Esophagus squamous epithelium (tissue), 5 donors: ENCODE results near the gene WRAP73. TPM values are rescaled to one million over a fixed set of nuclear protein-coding genes. Genes with fewer than 3 reads are reported as not detected.

Experiments used
- DNase-seq: peaks from one replicate; lab custom pipeline; 2025; lab: John Stamatoyannopoulos, UW
- H3K27ac ChIP-seq, 4 donors: fragments of 200-600 bp; sonication (generic); one replicate each; pipeline ENCODE4 v1.5.1; 2016 to 2019; ENCODE audit warnings: mild to moderate bottlenecking in 1 of 4
- H3K27me3 ChIP-seq, 4 donors: fragments of 200-600 bp; sonication (generic); 1 replicate in 3 of 4; 2 replicates in 1 of 4; pipeline versions ENCODE4 v1.5.1 to v1.6.0; 2017 to 2021; ENCODE audit warnings: antibody characterized with exemption in 1 of 4
- H3K36me3 ChIP-seq, 3 donors: fragments of 200-600 bp; sonication (generic); one replicate each; pipeline ENCODE4 v1.5.1; 2016 to 2019
- H3K4me1 ChIP-seq, 3 donors: fragments of 200-600 bp; sonication (generic); one replicate each; pipeline ENCODE4 v1.5.1; 2017 to 2019
- H3K4me3 ChIP-seq, 4 donors: fragments of 200-600 bp; sonication (generic); 1 replicate in 3 of 4; 2 replicates in 1 of 4; pipeline ENCODE4 v1.5.1; 2016 to 2019; ENCODE audit warnings: mild to moderate bottlenecking in 2 of 4, moderate library complexity in 1 of 4
- H3K9me3 ChIP-seq, 3 donors: fragments of 200-600 bp; sonication (generic); one replicate each; pipeline ENCODE4 v1.5.1; 2016 to 2019
- CTCF ChIP-seq, 6 experiments: fragments of 450-650 bp in 4 of 6; fragments of 200-600 bp in 2 of 6; sonication (generic) in 2 of 6; IDR thresholded peaks; one replicate each; pipeline ENCODE4 v1.5.1; 2016 to 2019; ENCODE audit warnings: antibody characterized with exemption in 6 of 6, mild to moderate bottlenecking in 4 of 6, moderate library complexity in 4 of 6
- POLR2A ChIP-seq, 4 donors: fragments of 450-650 bp; IDR thresholded peaks; one replicate each; pipeline ENCODE4 v1.6.1; 2017; ENCODE audit warnings: antibody characterized with exemption in 4 of 4, mild to moderate bottlenecking in 4 of 4, moderate library complexity in 3 of 4
- WGBS, 2 donors: methylation state at CpG; one replicate each; pipeline ENCODE4 v1.1.5; 2018; 5-methylcytosine and 5-hydroxymethylcytosine counted together
- intact Hi-C: fragments of 100-400 bp; cut with DNase I; formaldehyde crosslinking; loops from one replicate; pipeline ENCODE4 v1.15.0; 2022
- total RNA-seq, 4 donors: library from RNA; depleted of rRNA; stranded (reverse); fragments of >200 nt; gene quantifications; one replicate each; pipeline ENCODE4 v1.1.0, GENCODE V29; 2016
- donor health status: DM: yes; HTN: yes; CAD: no.

The WRAP73 gene
- total RNA-seq, 4 donors from 2014 or later, result 7.6 to 17.2 (median 11.8) TPM

- TF ChIP-seq CTCF (IDR thresholded peaks at IDR 0.05) (no peak), POLR2A (IDR thresholded peaks at IDR 0.05) (no peak)
- intact Hi-C loops, result no loop called here
Measured at GRCh38 chr1:3609769-3610526, 40.0 kb downstream of the WRAP73 start.

GRCh38 chr1:3609016-3609768 is 40.7 kb downstream of the WRAP73 start:
- no peak for DNase-seq
- Histone ChIP-seq H3K36me3 (no peaks in the 10 kb centered on the region), H3K4me1 (peaks cover 18 to 23% (median 22%) of the 10 kb centered on the region in 3 donors), H3K4me3 (no peak overlapping the region), H3K9me3 (no peaks in the 10 kb centered on the region), H3K27ac (no peak overlapping the region), H3K27me3 (peaks cover 0 to 87% (median 2%) of the 10 kb centered on the region in 4 donors)
- 66 to 78% methylated on average over 4 to 8 of the region's 22 CpGs for WGBS, 2 donors
- intact Hi-C loops, result no loop called here
- TF ChIP-seq CTCF (IDR thresholded peaks at IDR 0.05) (no peak), POLR2A (IDR thresholded peaks at IDR 0.05) (no peak)

More at GRCh38 chr1:3609769-3610526, 40.0 kb downstream of the WRAP73 start:
- 67 to 84% methylated on average over 11 to 12 of the region's 24 CpGs for WGBS, 2 donors
- Histone ChIP-seq H3K36me3 (no peaks in the 10 kb centered on the region), H3K27me3 (peaks cover 0 to 86% (median 2%) of the 10 kb centered on the region in 4 donors), H3K4me3 (no peak overlapping the region), H3K9me3 (no peaks in the 10 kb centered on the region), H3K27ac (no peak overlapping the region), H3K4me1 (peaks cover 18 to 23% (median 22%) of the 10 kb centered on the region in 3 donors)
- DNase-seq, result no peak

- Histone ChIP-seq H3K9me3 (no peaks in the 10 kb centered on the region), H3K27me3 (peaks cover 0 to 87% (median 2%) of the 10 kb centered on the region in 4 donors), H3K36me3 (no peaks in the 10 kb centered on the region), H3K4me3 (no peak overlapping the region), H3K27ac (no peak overlapping the region), H3K4me1 (peaks cover 18 to 23% (median 22%) of the 10 kb centered on the region in 3 donors)
- WGBS, 2 donors, result no CpG with 5 or more reads among the region's 7 CpGs
- TF ChIP-seq POLR2A (IDR thresholded peaks at IDR 0.05) (no peak), CTCF (IDR thresholded peaks at IDR 0.05) (no peak)
- no peak for DNase-seq
- intact Hi-C loops, result no loop called here
Measured at GRCh38 chr1:3608154-3608553, 41.7 kb downstream of the WRAP73 start.

GRCh38 chr1:3607703-3608065 is 42.2 kb downstream of the WRAP73 start:
- intact Hi-C loops, result no loop called here
- WGBS, 2 donors, result 80% methylated on average over 1 of the region's 18 CpGs; no CpG with 5 or more reads in 1 of the 2 donors
- Histone ChIP-seq H3K36me3 (no peaks in the 10 kb centered on the region), H3K4me1 (peaks cover 18 to 23% (median 22%) of the 10 kb centered on the region in 3 donors), H3K9me3 (no peaks in the 10 kb centered on the region), H3K27me3 (peaks cover 0 to 82% (median 2%) of the 10 kb centered on the region in 4 donors), H3K27ac (no peak overlapping the region), H3K4me3 (no peak overlapping the region)
- no peak for DNase-seq
- TF ChIP-seq CTCF (IDR thresholded peaks at IDR 0.05) (no peak), POLR2A (IDR thresholded peaks at IDR 0.05) (no peak)
